ENCODE results near the gene DNAH3. TPM values are rescaled to one million over a fixed set of nuclear protein-coding genes. Genes with fewer than 3 reads are reported as not detected.

The DNAH3 gene
- total RNA-seq, 1 experiment from 2014 or later = 0.24 TPM

DNA sequence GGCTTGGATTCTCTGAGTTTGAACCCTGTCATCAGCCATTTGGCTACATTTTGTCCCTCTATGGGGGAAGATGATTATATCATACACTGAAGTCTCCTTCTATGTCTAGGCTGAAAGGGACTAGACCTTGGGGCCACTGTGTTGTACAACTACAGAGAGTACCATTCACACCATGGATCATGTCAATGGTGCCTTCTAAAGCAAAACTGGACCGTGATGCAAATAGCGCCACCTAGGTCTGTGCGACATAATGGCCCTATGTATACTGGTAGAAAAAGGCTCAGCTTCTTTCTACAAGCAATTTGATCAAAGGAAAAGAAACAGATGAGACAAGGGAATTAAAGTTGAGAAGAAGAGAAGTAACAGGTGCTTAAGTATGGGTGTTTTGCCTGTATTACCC, 149.4 kb downstream of the DNAH3 start:
- Histone ChIP-seq H3K18ac (ENCODE audit: insufficient read length, low read depth, low read length) (no peak overlapping the region), H2BK5ac (ENCODE audit: insufficient read length, low read length) (no peak overlapping the region), H3K27me3 (ENCODE audit: insufficient read depth, low read length) (no peaks in the 10 kb centered on the region), H2AK5ac (ENCODE audit: insufficient read length, low read length) (no peak overlapping the region), H2BK20ac (ENCODE audit: low read depth, low read length, poor library complexity, severe bottlenecking) (no peak overlapping the region), H3K9ac (ENCODE audit: extremely low read depth, insufficient read length, low read length) (no peak overlapping the region), H3K79me1 (ENCODE audit: insufficient read depth, low read depth, low read length, poor library complexity, severe bottlenecking) (no peaks in the 10 kb centered on the region), H3K14ac (ENCODE audit: insufficient read depth, low read length) (no peak overlapping the region), H2BK120ac (ENCODE audit: low read depth, low read length, poor library complexity, severe bottlenecking) (no peak overlapping the region), H3K23ac (ENCODE audit: insufficient read length, low read depth, low read length) (no peak overlapping the region), H3T11ph (ENCODE audit: low read length) (no peak overlapping the region), H3K56ac (ENCODE audit: insufficient read length, low read depth, low read length) (no peak overlapping the region), H4K91ac (ENCODE audit: insufficient read length, low read depth, low read length) (no peak overlapping the region), H4K5ac (ENCODE audit: insufficient read length, low read depth, low read length) (no peak overlapping the region), H3K79me2 (ENCODE audit: insufficient read depth, low read length) (no peaks in the 10 kb centered on the region), H3K27ac (ENCODE audit: insufficient read length, low read depth, low read length) (no peak overlapping the region), H4K20me1 (ENCODE audit: control insufficient read depth, insufficient read depth, insufficient read length) (no peaks in the 10 kb centered on the region), H3K23me2 (ENCODE audit: insufficient read length, low read depth, low read length, poor library complexity, severe bottlenecking) (no peaks in the 10 kb centered on the region), H2AFZ (ENCODE audit: low read length) (no peak overlapping the region), H3K4ac (ENCODE audit: low read depth, low read length) (no peak overlapping the region), H2BK15ac (ENCODE audit: low read depth, low read length) (no peak overlapping the region), H2BK12ac (ENCODE audit: insufficient read length, low read depth, low read length) (no peak overlapping the region), H3K9me3 (ENCODE audit: control insufficient read depth, low read depth, low read length) (no peaks in the 10 kb centered on the region), H3K4me2 (ENCODE audit: insufficient read depth, insufficient read length, low read length) (no peak overlapping the region), H4K8ac (replicated peaks; ENCODE audit: insufficient read length, low read depth, low read length) (no peak overlapping the region), H3K4me1 (ENCODE audit: insufficient read depth, low read length) (no peaks in the 10 kb centered on the region)
- H3K27me3 Mint-ChIP-seq (ENCODE audit: low read depth) = no peaks in the 10 kb centered on the region; the same call in 1 of the 2 replicates
- no peak overlapping the region for H3K27ac Mint-ChIP-seq
- WGBS (ENCODE audit: extremely low coverage, insufficient read length, low lambda C conversion rate) = no CpG with 5 or more reads among the region's 3 CpGs
- TF ChIP-seq, protein P1, sequence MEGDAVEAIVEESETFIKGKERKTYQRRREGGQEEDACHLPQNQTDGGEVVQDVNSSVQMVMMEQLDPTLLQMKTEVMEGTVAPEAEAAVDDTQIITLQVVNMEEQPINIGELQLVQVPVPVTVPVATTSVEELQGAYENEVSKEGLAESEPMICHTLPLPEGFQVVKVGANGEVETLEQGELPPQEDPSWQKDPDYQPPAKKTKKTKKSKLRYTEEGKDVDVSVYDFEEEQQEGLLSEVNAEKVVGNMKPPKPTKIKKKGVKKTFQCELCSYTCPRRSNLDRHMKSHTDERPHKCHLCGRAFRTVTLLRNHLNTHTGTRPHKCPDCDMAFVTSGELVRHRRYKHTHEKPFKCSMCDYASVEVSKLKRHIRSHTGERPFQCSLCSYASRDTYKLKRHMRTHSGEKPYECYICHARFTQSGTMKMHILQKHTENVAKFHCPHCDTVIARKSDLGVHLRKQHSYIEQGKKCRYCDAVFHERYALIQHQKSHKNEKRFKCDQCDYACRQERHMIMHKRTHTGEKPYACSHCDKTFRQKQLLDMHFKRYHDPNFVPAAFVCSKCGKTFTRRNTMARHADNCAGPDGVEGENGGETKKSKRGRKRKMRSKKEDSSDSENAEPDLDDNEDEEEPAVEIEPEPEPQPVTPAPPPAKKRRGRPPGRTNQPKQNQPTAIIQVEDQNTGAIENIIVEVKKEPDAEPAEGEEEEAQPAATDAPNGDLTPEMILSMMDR (conservative IDR thresholded peaks at IDR 0.05) = peak; percentile 83
- H3K9me3 Mint-ChIP-seq = no peaks in the 10 kb centered on the region
- peak; percentile 52 for DNase-seq
- H3K36me3 Mint-ChIP-seq (ENCODE audit: insufficient read depth in 1 of 3, low read depth in 3 of 3) = no peaks in the 10 kb centered on the region
- no peaks in the 10 kb centered on the region for H3K4me1 Mint-ChIP-seq
- no peak overlapping the region for H3K4me3 Mint-ChIP-seq

All from H9 (cell line).